WTC11 (cell line): ENCODE results near the gene SNRPD2. TPM values are rescaled to one million over a fixed set of nuclear protein-coding genes. Genes with fewer than 3 reads are reported as not detected.

Experiments used
- ATAC-seq: fragments of 200-7000 bp; cut with Tn5 transposase; 2 replicates; pipeline ENCODE4 v1.10.0; 2021; ENCODE audit warnings: mild to moderate bottlenecking, moderate library complexity
- Bru-seq: library from RNA; stranded (reverse); fragments of 400-500 nt; gene quantifications from one replicate; lab custom pipeline; 2021; lab: Mats Ljungman, UMichigan
- CTCF ChIA-PET: fragments of 300-600 bp; sonication (Branson Sonifier 250); formaldehyde crosslinking; loops from one replicate; lab custom pipeline; 2021; ENCODE audit warnings: antibody characterized with exemption; lab: Charles Lee
- POLR2A ChIA-PET: fragments of 350-600 bp; sonication (Branson Sonifier 250); formaldehyde crosslinking; loops from one replicate; lab custom pipeline; 2021; ENCODE audit warnings: antibody characterized with exemption; lab: Charles Lee
- DNase-seq: peaks from one replicate; pipeline ENCODE4 v3.0.0; 2021; ENCODE audit warnings: low spot score
- H3K27ac Mint-ChIP-seq: 2 replicates; pipeline ENCODE4 v1.8.0; 2021; ENCODE audit warnings: mixed read lengths
- H3K27me3 Mint-ChIP-seq: 2 replicates; pipeline ENCODE4 v1.8.0; 2021; ENCODE audit warnings: low read depth, mild to moderate bottlenecking, moderate library complexity, mixed read lengths
- H3K36me3 Mint-ChIP-seq: 2 replicates; pipeline ENCODE4 v1.8.0; 2021; ENCODE audit warnings: mixed read lengths
- H3K4me1 Mint-ChIP-seq: 2 replicates; pipeline ENCODE4 v1.8.0; 2022; ENCODE audit warnings: mixed read lengths
- H3K4me3 Mint-ChIP-seq: 2 replicates; pipeline ENCODE4 v1.8.0; 2021; ENCODE audit warnings: mild to moderate bottlenecking, moderate library complexity, mixed read lengths
- H3K9me3 Mint-ChIP-seq: 2 replicates; pipeline ENCODE4 v1.8.0; 2021; ENCODE audit warnings: mixed read lengths
- ARID4B ChIP-seq: sonication (generic); formaldehyde crosslinking; IDR thresholded peaks from 2 replicates; pipeline ENCODE4 v1.8.0; 2023; ENCODE audit warnings: missing genetic modification reagents, mild to moderate bottlenecking, borderline replicate concordance
- ATF2 ChIP-seq: sonication (generic); formaldehyde crosslinking; IDR thresholded peaks from 2 replicates; pipeline ENCODE4 v1.8.1; 2022; ENCODE audit warnings: low read depth, missing genetic modification reagents, borderline replicate concordance
- CBFB ChIP-seq: sonication (generic); formaldehyde crosslinking; IDR thresholded peaks from 2 replicates; pipeline ENCODE4 v1.8.1; 2022; ENCODE audit warnings: mild to moderate bottlenecking, low read depth, missing genetic modification reagents
- ELF4 ChIP-seq: sonication (generic); formaldehyde crosslinking; IDR thresholded peaks from 2 replicates; pipeline ENCODE4 v1.8.1; 2022; ENCODE audit warnings: low read depth, mild to moderate bottlenecking, moderate library complexity, missing genetic modification reagents
- EMX1 ChIP-seq: fragments of 250-450 bp; sonication (Bioruptor Pico); IDR thresholded peaks from 2 replicates; pipeline ENCODE4 v1.8.0; 2021; ENCODE audit warnings: mild to moderate bottlenecking
- ESRRA ChIP-seq: sonication (generic); formaldehyde crosslinking; IDR thresholded peaks from 2 replicates; pipeline ENCODE4 v1.8.1; 2022; ENCODE audit warnings: mild to moderate bottlenecking, missing genetic modification reagents, borderline replicate concordance
- ETV6 ChIP-seq: sonication (generic); formaldehyde crosslinking; IDR thresholded peaks from 2 replicates; pipeline ENCODE4 v1.8.1; 2022; ENCODE audit warnings: mild to moderate bottlenecking, missing genetic modification reagents
- FOXK1 ChIP-seq: sonication (generic); formaldehyde crosslinking; IDR thresholded peaks from 2 replicates; pipeline ENCODE4 v1.8.0; 2022; ENCODE audit warnings: mild to moderate bottlenecking, moderate library complexity, missing genetic modification reagents
- FOXP1 ChIP-seq: sonication (generic); formaldehyde crosslinking; IDR thresholded peaks from 2 replicates; pipeline ENCODE4 v1.8.0; 2022; ENCODE audit warnings: missing genetic modification reagents, mild to moderate bottlenecking, moderate library complexity, borderline replicate concordance
- GABPB1 ChIP-seq: sonication (generic); formaldehyde crosslinking; IDR thresholded peaks from 2 replicates; pipeline ENCODE4 v1.8.1; 2023; ENCODE audit warnings: mild to moderate bottlenecking, missing genetic modification reagents
- GRHL2 ChIP-seq: fragments of 250-450 bp; sonication (Bioruptor Pico); IDR thresholded peaks from 2 replicates; pipeline ENCODE4 v1.8.0; 2022; ENCODE audit warnings: mild to moderate bottlenecking, moderate library complexity; ENCODE audit not compliant: insufficient replicate concordance, severe bottlenecking
- GTF2I ChIP-seq: fragments of 250-450 bp; sonication (Bioruptor Pico); conservative IDR thresholded peaks from 2 replicates; pipeline ENCODE4 v1.4.0; 2021; ENCODE audit warnings: mild to moderate bottlenecking
- IRF2 ChIP-seq: sonication (generic); formaldehyde crosslinking; IDR thresholded peaks from 2 replicates; pipeline ENCODE4 v1.8.0; 2022; ENCODE audit warnings: low read depth, missing genetic modification reagents, borderline replicate concordance
- NR1H2 ChIP-seq: sonication (generic); formaldehyde crosslinking; IDR thresholded peaks from 2 replicates; pipeline ENCODE4 v1.9.0; 2021; ENCODE audit warnings: mild to moderate bottlenecking, moderate library complexity, missing genetic modification reagents
- PREB ChIP-seq: sonication (generic); formaldehyde crosslinking; IDR thresholded peaks from 2 replicates; pipeline ENCODE4 v1.8.1; 2022; ENCODE audit warnings: mild to moderate bottlenecking, missing genetic modification reagents, moderate library complexity, borderline replicate concordance
- PRRX2 ChIP-seq: fragments of 250-450 bp; sonication (Bioruptor Pico); IDR thresholded peaks from 2 replicates; pipeline ENCODE4 v1.8.0; 2021; ENCODE audit warnings: mild to moderate bottlenecking
- SP1 ChIP-seq: sonication (generic); formaldehyde crosslinking; conservative IDR thresholded peaks from 2 replicates; pipeline ENCODE4 v1.8.1; 2022; ENCODE audit warnings: missing genetic modification reagents
- TEAD4 ChIP-seq: sonication (generic); formaldehyde crosslinking; IDR thresholded peaks from 2 replicates; pipeline ENCODE4 v1.8.0; 2022; ENCODE audit warnings: mild to moderate bottlenecking, missing genetic modification reagents
- USF2 ChIP-seq: sonication (generic); formaldehyde crosslinking; IDR thresholded peaks from 2 replicates; pipeline ENCODE4 v1.8.1; 2023; ENCODE audit warnings: mild to moderate bottlenecking, missing genetic modification reagents, moderate library complexity
- ZNF121 ChIP-seq: sonication (generic); formaldehyde crosslinking; IDR thresholded peaks from 2 replicates; pipeline ENCODE4 v1.8.0; 2023; ENCODE audit warnings: missing genetic modification reagents
- ZNF138 ChIP-seq: sonication (generic); formaldehyde crosslinking; conservative IDR thresholded peaks from 2 replicates; pipeline ENCODE4 v1.8.1; 2022; ENCODE audit warnings: mild to moderate bottlenecking, moderate library complexity, missing genetic modification reagents
- ZNF281 ChIP-seq: sonication (generic); formaldehyde crosslinking; IDR thresholded peaks from 2 replicates; pipeline ENCODE4 v1.8.0; 2023; ENCODE audit warnings: mild to moderate bottlenecking, missing genetic modification reagents
- ZNF396 ChIP-seq: fragments of 250-450 bp; sonication (Bioruptor Pico); IDR thresholded peaks from 2 replicates; pipeline ENCODE4 v1.8.0; 2021; ENCODE audit warnings: mild to moderate bottlenecking, moderate library complexity, borderline replicate concordance
- ZNF423 ChIP-seq: fragments of 250-450 bp; sonication (Bioruptor Pico); IDR thresholded peaks from 2 replicates; pipeline ENCODE4 v2.1.2; 2022; ENCODE audit warnings: mild to moderate bottlenecking, moderate library complexity
- long read RNA-seq, 3 experiments: library from RNA in 1 of 3; library from capped mRNA in 1 of 3; library from polyadenylated mRNA in 1 of 3; unstranded in 2 of 3; stranded (forward) in 1 of 3; transcript quantifications; one replicate each; pipeline ENCODE4 v2.0.0, GENCODE V29; 2021
- total RNA-seq: library from RNA; stranded (reverse); gene quantifications from 3 replicates; pipeline ENCODE4 v1.2.3, GENCODE V29; 2021

SNRPD2 gene
- total RNA-seq (739 to 792 TPM (median 784 TPM) in 3 replicates), Bru-seq, nascent RNA (percentile 98 among the genes with signal in this experiment)
- long read RNA-seq, experiment 1, transcript SNRPD2-208 (3 exons, 454 nt): minor isoform, 5 of 551 reads
- long read RNA-seq, experiment 1, transcript SNRPD2-202 (4 exons, 615 nt): minor isoform, 13 of 551 reads
- long read RNA-seq, experiment 1, transcript SNRPD2-201 (3 exons, 901 nt): major isoform, 496 of 551 reads
- long read RNA-seq, experiment 1, partial matches to known transcripts: 27 of 551 reads
- long read RNA-seq, experiment 1, other reads (novel, unspliced or antisense): 6 of 551 reads
- long read RNA-seq, experiment 2, transcript SNRPD2-201 (3 exons, 901 nt): major isoform, 438 of 563 reads
- long read RNA-seq, experiment 2, partial matches to known transcripts: 108 of 563 reads
- long read RNA-seq, experiment 2, other reads (novel, unspliced or antisense): 11 of 563 reads
- long read RNA-seq, experiment 3, transcript SNRPD2-201 (3 exons, 901 nt): minor isoform, 7 of 22 reads
- long read RNA-seq, experiment 3, transcript SNRPD2-207 (3 exons, 805 nt): major isoform, 10 of 22 reads
- long read RNA-seq, experiment 3, partial matches to known transcripts: 2 of 22 reads
- long read RNA-seq, experiment 3, other reads (novel, unspliced or antisense): 2 of 22 reads

GRCh38 chr19:45691516-45692186, at the start of gene SNRPD2:
TSS of gene SNRPD2 (minus strand) at chr19:45691953. CDS start at chr19:45691888, 65 bp downstream.
- ATAC-seq: peak; percentile 55
- Mint-ChIP-seq H3K4me3 (peak within 1 kb of the TSS; percentile 96), H3K9me3 (no peaks in the 10 kb centered on the region), H3K27me3 (peaks cover 3% of the 10 kb centered on the region; the same call in 1 of the 2 replicates), H3K4me1 (peaks cover 6% of the 10 kb centered on the region; the same call in 1 of the 2 replicates), H3K36me3 (peaks cover 47% of the 10 kb centered on the region), H3K27ac (peak within 1 kb of the TSS; percentile 100)
- peak; percentile 94 for DNase-seq
- ChIA-PET CTCF (interaction anchor here (0.6 to 5.4 kb wide), 44 partner anchors 10 to 337 kb away, joined by 3 to 86 read pairs (median 5); partner anchors contain the start of genes FBXO46, RSPH6A, SIX5 and SYMPK), POLR2A (interaction anchor here (0.6 to 3.3 kb wide), 25 partner anchors 9 to 365 kb away, joined by 3 to 39 read pairs (median 4); partner anchors contain the start of genes FBXO46, FOSB, GIPR and RSPH6A)
- TF ChIP-seq NR1H2 (CRISPR knock-in tag) (no peak), FOXK1 (CRISPR knock-in tag) (peak; percentile 94), ETV6 (peak; percentile 65; the same call in 1 of the 2 replicates), ZNF138 (CRISPR knock-in tag) (no peak), PRRX2 (no peak), ZNF121 (no peak), TEAD4 (no peak), USF2 (CRISPR knock-in tag) (peak; percentile 36; the same call in 1 of the 2 replicates), ELF4 (CRISPR knock-in tag) (no peak), ATF2 (CRISPR knock-in tag) (no peak), ZNF281 (CRISPR knock-in tag) (no peak), PREB (CRISPR knock-in tag) (no peak), GABPB1 (peak; percentile 41; the same call in 1 of the 2 replicates), IRF2 (CRISPR knock-in tag) (no peak), ARID4B (CRISPR knock-in tag) (no peak), ZNF396 (no peak), GRHL2 (CRISPR knock-in tag) (no peak), SP1 (no peak), FOXP1 (no peak), ESRRA (CRISPR knock-in tag) (no peak), CBFB (CRISPR knock-in tag) (no peak), EMX1 (CRISPR knock-in tag) (no peak), ZNF423 (no peak), GTF2I (CRISPR knock-in tag) (no peak)
